ENCODE measurements around the gene GNG13.

- TF ChIP-seq CTCF (IDR thresholded peaks at IDR 0.05; ENCODE audit: insufficient read depth, low read depth, low read length), result no peak
- no peak for TF ChIP-seq EZH2 (IDR thresholded peaks at IDR 0.05; ENCODE audit: insufficient read depth, low read length)
Observed at GRCh38 chr16:782766-783403, 17.6 kb downstream of the GNG13 start.

Data from astrocyte (in vitro differentiated cells and primary cell).